ENCODE data around the gene PEPD.

Gene PEPD

DNA sequence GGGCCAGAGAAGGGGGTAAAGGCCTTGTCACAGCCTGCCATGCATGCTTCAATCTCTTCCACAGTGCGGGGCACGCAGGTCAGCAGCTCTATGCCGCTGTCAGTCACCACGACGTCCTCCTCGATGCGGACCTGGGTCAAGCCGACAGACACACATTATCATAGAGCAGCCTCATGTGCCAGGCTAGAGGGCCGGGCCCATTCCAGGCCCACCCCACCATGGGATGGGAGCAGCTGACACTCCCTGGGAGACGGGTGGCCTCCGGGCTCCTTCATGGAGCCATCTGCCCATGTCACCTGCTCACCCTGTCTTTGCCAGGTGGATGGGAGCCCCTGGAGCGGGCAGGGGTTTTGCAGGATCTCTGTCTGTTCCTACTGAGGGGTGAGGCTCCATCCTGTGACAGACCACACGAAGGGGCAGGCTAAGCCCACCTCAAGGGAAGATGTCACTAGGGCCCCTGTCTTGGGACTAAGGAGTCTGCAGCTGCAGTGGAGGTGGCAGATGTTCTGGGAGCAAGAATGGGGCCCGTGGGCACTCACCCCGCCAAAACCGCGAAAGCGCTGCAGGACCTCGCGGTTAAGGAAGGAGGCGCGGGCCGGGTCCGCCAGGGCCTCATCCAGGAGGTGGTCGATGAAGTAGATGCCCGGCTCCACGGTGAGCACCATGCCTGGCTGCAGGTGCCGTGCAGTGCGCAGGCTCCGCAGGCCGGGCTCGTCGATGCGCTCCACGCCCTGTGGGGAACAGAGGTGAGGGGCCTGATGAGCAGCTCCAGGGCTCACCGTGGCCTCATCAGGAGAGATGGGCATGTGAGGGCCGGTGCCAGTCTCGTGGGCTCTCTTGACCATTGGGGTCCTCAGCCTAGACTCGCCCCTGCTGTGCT lies 134.0 kb downstream of the PEPD start:
- Histone ChIP-seq H3K4me3 (ENCODE audit: insufficient read depth, low read length, poor library complexity, severe bottlenecking) (no peak overlapping the region), H3K9me3 (ENCODE audit: insufficient read depth, low read length) (no peaks in the 10 kb centered on the region), H3K27me3 (ENCODE audit: low read length) (no peaks in the 10 kb centered on the region), H3K4me2 (ENCODE audit: low read depth, low read length, poor library complexity, severe bottlenecking) (no peak overlapping the region), H3F3A (ENCODE audit: insufficient read depth) (no peaks in the 10 kb centered on the region), H3K27ac (ENCODE audit: low read depth, low read length) (no peak overlapping the region), H3K9me2 (replicated peaks; ENCODE audit: insufficient read depth, low read length) (no peaks in the 10 kb centered on the region), H4K20me1 (ENCODE audit: low read depth, low read length) (no peaks in the 10 kb centered on the region), H2AFZ (ENCODE audit: low read depth, low read length, severe bottlenecking) (no peak overlapping the region), H3K9ac (ENCODE audit: low read length) (no peak overlapping the region), H3K79me2 (ENCODE audit: insufficient read depth, low read length) (peaks cover 10% of the 10 kb centered on the region), H3K36me3 (ENCODE audit: low read length) (no peaks in the 10 kb centered on the region)
- TF ChIP-seq EZH2phosphoT487 (conservative IDR thresholded peaks at IDR 0.05; ENCODE audit: low read length) = no peak

DNA sequence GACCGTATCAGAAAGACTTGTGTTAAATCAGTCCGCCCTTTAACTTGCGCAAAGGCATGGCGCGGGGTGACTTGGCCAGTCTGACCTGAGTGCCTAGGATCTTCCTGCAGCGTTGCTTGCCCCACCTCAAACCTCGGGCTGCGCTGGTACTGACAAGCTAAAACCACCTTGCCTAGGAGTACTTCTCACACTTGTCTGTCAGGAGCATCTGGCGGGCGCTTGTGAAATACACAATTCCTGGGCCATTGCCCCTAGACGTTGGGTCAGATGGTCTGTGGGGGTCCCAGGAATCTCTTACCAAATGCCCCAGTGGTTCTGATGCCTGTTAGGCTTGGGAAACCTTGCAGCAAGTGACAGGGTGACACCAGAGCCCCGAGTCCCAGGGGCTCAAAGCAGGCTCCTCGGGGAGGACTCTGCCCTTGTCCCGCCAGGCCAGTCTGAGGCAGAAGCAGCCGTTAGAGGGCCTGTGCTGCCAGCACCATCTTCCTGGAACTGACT lies 135.2 kb downstream of the PEPD start:
- H3K4me3 ChIP-seq (ENCODE audit: insufficient read depth, low read length, poor library complexity, severe bottlenecking) = no peak overlapping the region
- 0 out of 2 replicates have a peak, but pooled peaks cover 4% of the 10 kb centered on the region for H3F3A ChIP-seq (ENCODE audit: insufficient read depth)
- no peaks in the 10 kb centered on the region for H3K36me3 ChIP-seq (ENCODE audit: low read length)
- peaks cover 16% of the 10 kb centered on the region for H3K79me2 ChIP-seq (ENCODE audit: insufficient read depth, low read length)
- TF ChIP-seq EZH2phosphoT487 (conservative IDR thresholded peaks at IDR 0.05; ENCODE audit: low read length) (no peak), CTCF (IDR thresholded peaks at IDR 0.05; ENCODE audit: insufficient read depth, low read length, poor library complexity, severe bottlenecking) (no peak)
- no peak overlapping the region for H2AFZ ChIP-seq (ENCODE audit: low read depth, low read length, severe bottlenecking)
- H3K27ac ChIP-seq (ENCODE audit: low read depth, low read length) = no peak overlapping the region
- peaks cover 5% of the 10 kb centered on the region; the same call in 1 of the 2 replicates for H4K20me1 ChIP-seq (ENCODE audit: low read depth, low read length)
- no peaks in the 10 kb centered on the region for H3K9me2 ChIP-seq (replicated peaks; ENCODE audit: insufficient read depth, low read length)
- H3K9me3 ChIP-seq (ENCODE audit: insufficient read depth, low read length) = no peaks in the 10 kb centered on the region
- H3K4me2 ChIP-seq (ENCODE audit: low read depth, low read length, poor library complexity, severe bottlenecking) = no peak overlapping the region
- H3K9ac ChIP-seq (ENCODE audit: low read length) = no peak overlapping the region
- H3K27me3 ChIP-seq (ENCODE audit: low read length) = no peaks in the 10 kb centered on the region

DNA sequence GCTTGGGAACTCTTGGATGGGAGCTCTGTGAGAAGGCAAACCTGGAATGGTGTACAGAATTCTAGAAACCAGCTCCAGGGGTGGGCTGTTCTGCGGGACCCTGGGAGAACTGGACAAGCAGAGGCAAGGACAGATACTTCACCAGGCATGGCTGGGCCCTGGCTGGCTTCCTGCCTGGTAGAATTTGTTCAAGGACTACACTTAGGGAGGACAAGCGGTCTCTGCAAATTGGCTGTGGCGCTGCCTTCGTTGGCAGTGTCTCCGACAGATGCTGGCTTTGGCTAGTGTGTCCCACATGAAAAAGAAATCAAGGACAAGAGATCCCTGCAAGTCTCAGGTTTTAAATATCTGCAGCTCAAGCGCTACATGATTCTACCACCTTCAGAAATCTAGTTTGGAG lies 135.6 kb downstream of the PEPD start:
- H3F3A ChIP-seq (ENCODE audit: insufficient read depth) = 0 out of 2 replicates have a peak, but pooled peaks cover 4% of the 10 kb centered on the region
- H3K27me3 ChIP-seq (ENCODE audit: low read length) = no peaks in the 10 kb centered on the region
- no peak overlapping the region for H3K4me2 ChIP-seq (ENCODE audit: low read depth, low read length, poor library complexity, severe bottlenecking)
- no peak overlapping the region for H3K4me3 ChIP-seq (ENCODE audit: insufficient read depth, low read length, poor library complexity, severe bottlenecking)
- TF ChIP-seq EZH2phosphoT487 (conservative IDR thresholded peaks at IDR 0.05; ENCODE audit: low read length) = no peak
- no peaks in the 10 kb centered on the region for H3K9me3 ChIP-seq (ENCODE audit: insufficient read depth, low read length)
- H3K36me3 ChIP-seq (ENCODE audit: low read length) = no peaks in the 10 kb centered on the region
- peaks cover 6% of the 10 kb centered on the region; the same call in 1 of the 2 replicates for H4K20me1 ChIP-seq (ENCODE audit: low read depth, low read length)
- H3K79me2 ChIP-seq (ENCODE audit: insufficient read depth, low read length) = peaks cover 20% of the 10 kb centered on the region
- no peak overlapping the region for H2AFZ ChIP-seq (ENCODE audit: low read depth, low read length, severe bottlenecking)
- no peaks in the 10 kb centered on the region for H3K9me2 ChIP-seq (replicated peaks; ENCODE audit: insufficient read depth, low read length)
- H3K9ac ChIP-seq (ENCODE audit: low read length) = no peak overlapping the region
- no peak overlapping the region for H3K27ac ChIP-seq (ENCODE audit: low read depth, low read length)

GRCh38 chr19:33384983-33385382 lies 136.6 kb downstream of the PEPD start:
- Histone ChIP-seq H4K20me1 (ENCODE audit: low read depth, low read length) (peaks cover 14% of the 10 kb centered on the region; the same call in 1 of the 2 replicates), H3K79me2 (ENCODE audit: insufficient read depth, low read length) (peaks cover 30% of the 10 kb centered on the region), H3K9me2 (replicated peaks; ENCODE audit: insufficient read depth, low read length) (no peaks in the 10 kb centered on the region)

More at GRCh38 chr19:33384983-33385382, 136.6 kb downstream of the PEPD start:
- no peak overlapping the region for H3K9ac ChIP-seq (ENCODE audit: low read length)
- H3K4me2 ChIP-seq (ENCODE audit: low read depth, low read length, poor library complexity, severe bottlenecking) = no peak overlapping the region
- no peak for TF ChIP-seq CTCF (IDR thresholded peaks at IDR 0.05; ENCODE audit: insufficient read depth, low read length, poor library complexity, severe bottlenecking)
- no peak for TF ChIP-seq EZH2phosphoT487 (conservative IDR thresholded peaks at IDR 0.05; ENCODE audit: low read length)
- no peaks in the 10 kb centered on the region for H3K27me3 ChIP-seq (ENCODE audit: low read length)
- H3K4me3 ChIP-seq (ENCODE audit: insufficient read depth, low read length, poor library complexity, severe bottlenecking) = no peak overlapping the region
- 0 out of 2 replicates have a peak, but pooled peaks cover 4% of the 10 kb centered on the region for H3F3A ChIP-seq (ENCODE audit: insufficient read depth)
- H3K36me3 ChIP-seq (ENCODE audit: low read length) = peaks cover 7% of the 10 kb centered on the region; the same call in 1 of the 2 replicates
- H3K27ac ChIP-seq (ENCODE audit: low read depth, low read length) = no peak overlapping the region
- no peak overlapping the region for H2AFZ ChIP-seq (ENCODE audit: low read depth, low read length, severe bottlenecking)
- no peaks in the 10 kb centered on the region for H3K9me3 ChIP-seq (ENCODE audit: insufficient read depth, low read length)
